NCI-H446 (cell line): ENCODE results near the gene STPG3.

ENCODE experiments used
- DNase-seq, 2 experiments: peaks; one replicate each; lab custom pipeline; 2025; lab: John Stamatoyannopoulos, UW

STPG3 gene

DNA sequence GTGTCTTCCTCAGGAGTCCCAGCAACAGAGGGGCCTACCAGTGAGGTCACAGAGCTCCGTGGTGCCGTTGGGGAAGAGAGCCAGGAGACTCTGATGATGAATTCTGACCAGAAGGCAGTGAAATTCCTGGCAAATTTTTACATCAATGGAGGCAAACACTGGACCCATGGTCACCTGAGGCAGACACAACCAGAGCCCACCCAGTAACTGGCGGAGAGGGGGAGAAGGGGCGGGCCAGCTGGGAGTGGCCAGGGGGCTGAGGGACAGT, at the start of gene STPG3:
TSS of gene STPG3 (plus strand) at position 93 of the 268 bp plus-strand sequence. CDS start at position 94, 1 bp downstream.
- no peak for DNase-seq

- no peak for DNase-seq
These were observed 48.1 kb upstream of the STPG3 start for GRCh38 chr9:137202966-137203365.

DNA sequence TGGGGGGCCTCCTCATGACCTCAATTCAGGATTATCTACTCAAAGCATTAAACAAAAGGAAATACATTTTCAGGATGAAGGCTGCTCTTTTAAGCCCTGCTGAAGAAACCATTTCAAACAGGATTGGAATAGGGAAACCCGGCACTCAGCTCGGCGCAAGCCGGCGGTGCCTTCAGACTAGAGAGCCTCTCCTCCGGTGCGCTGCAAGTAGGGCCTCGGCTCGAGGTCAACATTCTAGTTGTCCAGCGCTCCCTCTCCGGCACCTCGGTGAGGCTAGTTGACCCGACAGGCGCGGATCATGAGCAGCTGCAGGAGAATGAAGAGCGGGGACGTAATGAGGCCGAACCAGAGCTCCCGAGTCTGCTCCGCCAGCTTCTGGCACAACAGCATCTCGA, 46.4 kb upstream of the STPG3 start:
- DNase-seq = no peak

GRCh38 chr9:137205126-137206069, 45.7 kb upstream of the STPG3 start, which contains the start of the genes NDOR1 and TMEM203:
TSS of gene NDOR1 (plus strand) at chr9:137205700. CDS start at chr9:137205778, 78 bp downstream.
TSS of gene TMEM203 (minus strand) at chr9:137205648. CDS start at chr9:137205414, 234 bp downstream.
- DNase-seq = peak; percentile 33 to 73

DNA sequence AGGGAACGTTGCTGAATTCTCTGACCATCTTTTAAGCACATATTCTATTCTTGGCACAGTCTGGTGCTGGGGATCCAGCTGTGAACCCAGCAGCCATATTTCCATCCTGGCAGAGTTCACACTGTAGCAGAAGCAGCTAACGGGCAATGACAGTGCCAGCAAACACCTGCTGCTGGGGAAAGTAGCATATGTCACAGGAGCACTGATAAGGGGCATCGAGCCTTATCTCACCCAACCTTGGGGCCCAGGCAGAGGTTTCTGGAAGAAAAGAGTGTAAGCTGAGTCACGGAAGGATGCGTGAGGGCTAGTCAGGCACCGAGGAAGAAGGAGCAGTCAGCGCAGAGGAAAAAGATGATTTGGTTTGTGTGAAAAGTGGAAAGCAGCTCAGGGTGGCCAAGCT, 44.5 kb upstream of the STPG3 start:
- no peak for DNase-seq

GRCh38 chr9:137211532-137211931, 39.6 kb upstream of the STPG3 start:
- DNase-seq = no peak

- DNase-seq = no peak
These were observed 38.6 kb upstream of the STPG3 start for GRCh38 chr9:137212520-137212919.

GRCh38 chr9:137213160-137214060, 37.7 kb upstream of the STPG3 start:
- DNase-seq = no peak

DNA sequence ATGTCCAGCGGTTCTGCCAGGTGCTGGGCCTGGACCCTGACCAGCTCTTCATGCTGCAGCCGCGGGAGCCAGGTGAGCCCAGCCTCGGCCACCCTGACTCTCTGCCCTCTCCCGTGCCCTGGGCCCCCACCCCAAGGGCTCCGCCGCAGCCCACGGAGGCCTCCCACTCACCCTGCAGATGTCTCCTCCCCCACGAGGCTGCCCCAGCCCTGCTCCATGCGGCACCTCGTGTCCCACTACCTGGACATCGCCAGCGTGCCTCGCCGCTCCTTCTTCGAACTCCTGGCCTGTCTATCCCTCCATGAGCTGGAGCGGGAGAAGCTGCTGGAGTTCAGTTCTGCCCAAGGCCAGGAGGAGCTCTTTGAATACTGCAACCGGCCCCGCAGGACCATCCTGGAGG, 36.5 kb upstream of the STPG3 start:
- no peak for DNase-seq

- no peak for DNase-seq
These were observed 35.7 kb upstream of the STPG3 start for GRCh38 chr9:137215196-137215986.

DNA sequence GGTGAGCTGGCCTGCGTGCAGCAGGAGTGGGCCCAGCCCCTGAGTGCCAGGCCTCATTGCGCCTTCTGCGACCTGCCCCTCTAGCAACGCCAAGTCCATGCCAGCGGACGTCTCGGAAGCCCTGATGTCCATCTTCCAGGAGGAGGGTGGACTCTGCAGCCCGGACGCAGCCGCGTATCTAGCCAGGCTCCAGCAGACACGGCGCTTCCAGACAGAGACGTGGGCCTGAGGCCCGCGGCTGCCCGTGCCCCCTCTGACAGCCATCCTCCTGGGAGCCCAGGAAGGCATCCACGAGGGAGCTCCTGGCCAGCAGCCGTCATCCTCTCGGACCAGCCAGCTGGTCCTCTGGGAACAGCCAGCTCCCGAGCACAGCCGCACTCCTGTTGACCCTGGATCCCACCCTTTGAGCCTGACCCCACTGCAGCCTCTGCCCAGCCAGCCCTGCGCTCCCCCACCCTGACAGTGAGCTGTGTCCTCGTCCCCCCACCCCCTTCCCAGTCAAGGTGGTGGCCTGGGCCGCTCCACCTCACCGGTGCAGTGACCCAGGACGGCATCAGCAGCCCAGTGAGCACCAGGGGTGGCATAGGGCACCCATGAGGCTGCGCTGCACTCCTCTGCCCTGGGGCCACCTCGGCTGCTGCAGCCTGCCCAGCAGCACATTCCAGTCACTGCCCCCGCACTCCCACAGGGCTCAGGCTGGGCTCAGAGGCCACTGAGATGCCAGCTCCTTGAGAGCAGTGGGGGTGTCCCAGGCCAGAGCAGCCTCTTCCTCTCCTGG, 34.7 kb upstream of the STPG3 start:
- DNase-seq = no peak

DNA sequence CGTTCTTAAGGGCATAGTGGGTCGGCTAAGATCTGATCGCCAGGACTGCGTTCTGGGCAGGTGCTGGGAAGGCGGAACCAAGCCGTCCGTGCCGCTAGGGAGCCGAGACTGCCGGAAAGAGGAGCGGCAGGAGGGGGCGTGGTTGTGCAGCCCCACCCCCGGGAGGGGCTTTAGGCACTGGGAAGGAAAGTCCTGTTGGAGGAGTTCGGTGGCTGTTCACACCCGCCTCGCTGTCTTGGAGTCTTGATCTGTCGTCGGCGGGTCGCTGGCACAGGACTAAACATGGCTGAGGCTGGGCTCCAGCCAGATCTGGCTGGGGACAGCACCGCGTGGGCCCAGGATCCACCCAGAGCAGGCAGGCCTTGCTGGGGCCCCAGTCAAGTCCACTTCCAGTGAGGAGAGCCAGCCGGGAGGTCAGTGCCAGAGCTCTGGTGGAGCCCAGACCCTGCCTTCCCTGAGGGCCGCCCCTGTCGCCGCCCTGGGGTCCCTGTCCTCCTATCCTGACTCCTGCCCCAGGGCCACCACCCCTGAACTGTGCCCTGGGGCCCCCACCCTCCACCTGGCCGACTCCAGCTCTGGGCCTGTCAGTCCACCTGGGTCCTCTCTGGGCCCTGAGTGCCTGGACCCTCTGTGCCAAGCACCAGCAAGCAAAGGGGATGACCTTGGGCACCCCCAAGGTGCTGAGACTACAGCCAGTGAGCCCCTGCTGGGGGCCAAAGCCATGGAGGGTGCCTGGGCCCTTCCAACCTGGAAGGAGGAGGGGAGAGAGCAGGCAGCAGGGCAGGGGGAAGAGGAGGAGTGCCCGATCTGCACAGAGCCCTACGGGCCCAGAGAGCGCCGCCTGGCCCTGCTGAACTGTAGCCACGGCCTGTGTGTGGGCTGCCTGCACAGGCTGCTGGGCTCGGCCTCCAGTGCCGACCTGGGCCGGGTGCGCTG, 33.5 kb upstream of the STPG3 start:
- DNase-seq = no peak

- DNase-seq = no peak
These were observed 32.8 kb upstream of the STPG3 start for GRCh38 chr9:137218212-137218753.

DNA sequence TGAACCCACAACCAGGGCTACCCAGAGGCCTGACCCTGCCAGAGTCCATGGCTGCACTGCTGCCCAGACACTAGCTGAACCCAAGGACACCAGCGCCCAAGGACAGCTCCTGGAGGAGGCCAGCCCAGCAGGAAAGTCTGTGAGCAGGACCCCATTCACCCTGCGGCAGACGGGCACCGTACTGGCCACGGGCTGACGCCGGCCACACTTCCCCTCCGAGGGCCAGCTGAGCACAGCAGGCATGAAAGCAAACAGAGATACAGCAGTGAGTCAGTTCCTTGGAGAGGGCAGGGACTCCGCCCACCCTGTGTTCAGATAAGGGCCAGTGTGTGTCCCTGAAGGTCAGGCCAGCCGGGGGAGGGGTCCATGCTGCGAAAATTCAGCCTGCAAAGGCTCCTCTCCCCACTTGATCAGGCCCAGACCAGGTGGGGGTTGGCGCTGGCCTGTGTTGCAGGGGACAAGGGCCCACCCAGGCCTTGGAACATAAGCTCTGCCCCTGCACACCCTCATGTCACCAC, 32.3 kb upstream of the STPG3 start:
- no peak for DNase-seq

DNA sequence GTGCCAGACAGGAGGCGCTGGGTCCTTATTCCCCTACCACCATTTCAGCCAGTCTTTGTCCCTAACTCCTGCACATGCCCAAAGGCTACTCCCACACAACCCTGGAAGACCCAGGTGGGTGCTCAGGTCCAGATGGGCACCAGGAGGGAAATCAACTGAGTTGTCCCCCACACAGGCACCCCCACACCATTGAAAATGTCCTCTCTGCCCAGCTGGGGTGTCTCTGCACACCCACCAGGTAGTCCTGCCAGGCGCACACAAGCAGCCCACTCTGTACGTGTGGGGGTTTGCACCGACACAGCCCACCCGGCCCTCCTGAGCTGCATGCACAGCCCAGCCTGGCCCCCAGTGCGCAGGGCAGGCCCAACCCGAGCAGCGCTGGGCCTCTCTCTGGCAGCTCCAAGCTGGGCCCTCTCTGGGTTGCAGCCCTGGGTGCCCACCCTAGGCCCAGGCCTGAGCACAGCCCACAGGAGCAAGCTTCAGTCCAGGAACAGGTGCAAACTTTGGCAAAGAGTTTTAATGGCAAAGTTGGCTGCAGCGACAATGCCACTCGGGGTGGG, 31.2 kb upstream of the STPG3 start:
- no peak for DNase-seq

DNA sequence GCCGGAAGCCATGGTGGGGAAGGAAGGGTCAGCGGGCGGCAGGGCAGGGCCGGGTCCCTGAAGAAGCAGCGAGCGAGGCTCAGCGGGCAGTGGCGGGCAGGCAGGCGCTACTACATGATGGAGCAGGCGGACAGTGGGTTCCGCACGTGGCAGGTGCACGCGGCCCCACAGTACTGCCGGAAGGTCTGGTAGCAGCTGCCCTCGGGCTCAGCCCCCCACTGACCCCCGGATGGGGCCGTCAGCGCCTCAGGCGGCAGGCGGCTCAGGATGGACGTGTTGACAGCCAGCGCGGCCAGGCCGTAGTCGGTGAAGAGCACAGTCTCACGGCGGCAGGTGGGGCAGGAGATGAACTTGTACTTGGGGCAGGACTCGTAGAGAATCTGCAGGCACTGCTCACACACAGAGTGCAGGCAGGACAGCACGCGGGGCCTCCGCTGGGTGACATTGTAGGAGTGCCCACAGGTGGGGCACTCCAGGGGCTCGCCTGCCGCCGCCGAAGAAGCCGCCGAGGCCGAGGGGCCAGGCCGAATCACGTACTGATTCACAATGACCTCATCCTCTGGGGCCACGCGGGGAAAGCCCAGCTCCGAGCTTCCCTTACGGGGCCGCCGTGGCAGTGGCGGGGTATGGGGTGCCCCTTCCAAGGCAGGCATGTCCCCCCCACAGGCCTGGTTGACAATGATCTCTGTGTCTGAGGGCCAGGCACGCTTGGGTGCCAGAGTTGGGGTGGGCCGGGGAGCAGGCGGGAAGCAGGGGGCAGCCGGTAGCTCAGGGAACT, 30.6 kb upstream of the STPG3 start:
- DNase-seq = no peak

DNA sequence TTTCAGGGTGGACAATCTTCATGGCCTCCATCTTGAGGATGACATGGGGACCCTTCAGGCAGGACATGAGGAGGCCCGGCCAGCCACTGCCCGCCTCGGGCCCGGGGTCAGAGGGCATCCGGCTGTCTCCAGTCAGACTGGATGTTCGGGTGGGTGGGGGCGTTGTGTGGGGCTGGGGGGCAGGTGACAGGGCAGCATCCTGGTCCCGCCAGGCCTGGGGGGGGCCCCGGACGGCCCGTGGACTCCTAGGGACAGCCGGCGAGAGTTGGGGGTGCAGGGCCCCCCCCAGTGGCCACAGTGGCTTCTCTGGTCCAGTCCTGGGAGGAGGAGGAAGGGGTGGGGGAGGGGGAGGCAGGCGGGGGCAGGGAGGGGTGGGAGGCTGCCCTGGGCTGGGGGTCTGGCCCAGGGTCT, 30.0 kb upstream of the STPG3 start:
- DNase-seq = no peak

GRCh38 chr9:137221506-137222111, 29.5 kb upstream of the STPG3 start:
- DNase-seq = no peak
